Measurements from ENCODE around the gene RASA3. TPM values are rescaled to one million over a fixed set of nuclear protein-coding genes. Genes with fewer than 3 reads are reported as not detected.

Gene RASA3
- polyA plus RNA-seq, 10 donors = 18.1 to 25.4 (median 20.6) TPM

GRCh38 chr13:114068656-114069318, 63.6 kb downstream of the RASA3 start:
- DNase-seq = peak; percentile 48 to 73 (median 52)

GRCh38 chr13:114067886-114068651, 64.4 kb downstream of the RASA3 start:
- no peak for DNase-seq

GRCh38 chr13:114067381-114067885, 65.0 kb downstream of the RASA3 start:
- DNase-seq = peak in 1 of 3 donors; percentile 62

GRCh38 chr13:114066956-114067355, 65.5 kb downstream of the RASA3 start:
- no peak for DNase-seq

- DNase-seq = no peak
Measured at GRCh38 chr13:114065926-114066774, 66.3 kb downstream of the RASA3 start.

GRCh38 chr13:114065141-114065925, 67.1 kb downstream of the RASA3 start:
- peak; percentile 93 to 97 (median 95) for DNase-seq

- peak; percentile 24 to 76 (median 44) for DNase-seq
Measured at GRCh38 chr13:114064450-114065140, 67.8 kb downstream of the RASA3 start.

- DNase-seq = peak in 1 of 3 donors; percentile 19
Measured at GRCh38 chr13:114063545-114064449, 68.6 kb downstream of the RASA3 start.

GRCh38 chr13:114062754-114063153, 69.7 kb downstream of the RASA3 start:
- DNase-seq = no peak

GRCh38 chr13:114062341-114062740, 70.1 kb downstream of the RASA3 start:
- no peak for DNase-seq

- no peak for DNase-seq
Measured at GRCh38 chr13:114061744-114062143, 70.7 kb downstream of the RASA3 start.

GRCh38 chr13:114061047-114061446, 71.4 kb downstream of the RASA3 start:
- no peak for DNase-seq

GRCh38 chr13:114059946-114060860, 72.2 kb downstream of the RASA3 start:
- peak in 1 of 3 donors; percentile 78 for DNase-seq

- no peak for DNase-seq
Measured at GRCh38 chr13:114059428-114059827, 73.0 kb downstream of the RASA3 start.

- DNase-seq = no peak
Measured at GRCh38 chr13:114058051-114058867, 74.2 kb downstream of the RASA3 start.

GRCh38 chr13:114057166-114058050, 75.0 kb downstream of the RASA3 start:
- DNase-seq = no peak

Measured in muscle of back (tissue), 11 donors.